NB4 (cell line): ENCODE data around the gene MYRFL.

Source experiments
- MYC ChIP-seq: IDR thresholded peaks from 2 replicates; pipeline ENCODE4 v1.6.1; 2011; ENCODE audit warnings: low read depth, low read length
- POLR2A ChIP-seq: IDR thresholded peaks from 2 replicates; pipeline ENCODE4 v1.6.1; 2011; ENCODE audit warnings: mild to moderate bottlenecking; ENCODE audit not compliant: insufficient read length; ENCODE audit errors: extremely low read depth
- TF ChIP-seq, protein P1 (sequence below): IDR thresholded peaks from one replicate; pipeline ENCODE4 v1.5.1; 2012; ENCODE audit warnings: low read depth, low read length
- TF ChIP-seq, protein P2 (sequence below): IDR thresholded peaks from 2 replicates; pipeline ENCODE4 v1.6.1; 2011; ENCODE audit warnings: low read depth, low read length

DNA sequence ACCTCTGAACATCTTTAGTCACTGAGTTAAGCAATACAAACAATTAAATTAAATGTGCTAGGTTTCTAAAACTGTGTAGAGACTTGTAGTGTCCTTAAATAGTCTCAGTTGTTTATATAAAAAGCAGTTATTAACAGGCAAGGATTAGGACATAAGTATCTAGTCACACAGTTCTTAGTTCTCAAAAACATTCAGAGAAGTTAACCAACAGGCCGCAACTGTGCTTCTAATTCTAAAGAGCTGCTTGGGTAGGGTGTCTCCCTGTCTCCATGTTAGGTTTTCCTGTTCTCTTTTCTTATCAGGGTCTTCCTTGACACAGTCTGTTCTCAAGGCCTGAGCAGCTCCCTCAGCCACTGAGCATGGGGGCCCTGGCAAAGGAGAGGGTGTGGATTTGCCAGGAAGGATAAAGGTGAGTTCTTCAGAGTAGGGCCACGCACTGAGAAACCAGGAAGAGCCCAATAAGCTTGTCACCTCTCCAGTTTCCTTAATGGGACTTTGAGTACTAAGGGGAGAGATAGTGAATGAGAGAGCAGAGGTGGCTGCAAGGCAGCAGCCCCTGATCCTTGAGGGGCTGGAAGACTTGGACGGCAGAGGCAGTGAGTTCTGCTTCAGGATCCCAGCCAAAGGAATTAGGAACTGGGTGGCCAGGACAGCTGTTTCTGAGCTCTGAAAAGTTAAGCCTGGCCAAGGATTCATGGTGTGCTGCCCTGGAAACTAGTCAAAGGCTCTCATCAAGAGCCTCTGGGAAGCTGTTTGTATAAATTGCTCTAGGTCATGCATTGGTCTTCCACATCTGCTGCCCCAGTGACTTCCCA, 177.3 kb downstream of the MYRFL start:
- TF ChIP-seq, protein P1, sequence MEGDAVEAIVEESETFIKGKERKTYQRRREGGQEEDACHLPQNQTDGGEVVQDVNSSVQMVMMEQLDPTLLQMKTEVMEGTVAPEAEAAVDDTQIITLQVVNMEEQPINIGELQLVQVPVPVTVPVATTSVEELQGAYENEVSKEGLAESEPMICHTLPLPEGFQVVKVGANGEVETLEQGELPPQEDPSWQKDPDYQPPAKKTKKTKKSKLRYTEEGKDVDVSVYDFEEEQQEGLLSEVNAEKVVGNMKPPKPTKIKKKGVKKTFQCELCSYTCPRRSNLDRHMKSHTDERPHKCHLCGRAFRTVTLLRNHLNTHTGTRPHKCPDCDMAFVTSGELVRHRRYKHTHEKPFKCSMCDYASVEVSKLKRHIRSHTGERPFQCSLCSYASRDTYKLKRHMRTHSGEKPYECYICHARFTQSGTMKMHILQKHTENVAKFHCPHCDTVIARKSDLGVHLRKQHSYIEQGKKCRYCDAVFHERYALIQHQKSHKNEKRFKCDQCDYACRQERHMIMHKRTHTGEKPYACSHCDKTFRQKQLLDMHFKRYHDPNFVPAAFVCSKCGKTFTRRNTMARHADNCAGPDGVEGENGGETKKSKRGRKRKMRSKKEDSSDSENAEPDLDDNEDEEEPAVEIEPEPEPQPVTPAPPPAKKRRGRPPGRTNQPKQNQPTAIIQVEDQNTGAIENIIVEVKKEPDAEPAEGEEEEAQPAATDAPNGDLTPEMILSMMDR, result no peak
- no peak for TF ChIP-seq MYC
- no peak for TF ChIP-seq POLR2A
- TF ChIP-seq, protein P2, sequence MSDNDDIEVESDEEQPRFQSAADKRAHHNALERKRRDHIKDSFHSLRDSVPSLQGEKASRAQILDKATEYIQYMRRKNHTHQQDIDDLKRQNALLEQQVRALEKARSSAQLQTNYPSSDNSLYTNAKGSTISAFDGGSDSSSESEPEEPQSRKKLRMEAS, result no peak
